B cell (primary cell): ENCODE data around the gene MEIS3.

Experiments
- CTCF ChIP-seq: fragments of 200-600 bp; IDR thresholded peaks from one replicate; pipeline ENCODE4 v1.8.0; 2022; ENCODE audit warnings: antibody characterized with exemption, mild to moderate bottlenecking
- EZH2 ChIP-seq: IDR thresholded peaks from 2 replicates; pipeline ENCODE4 v1.6.1; 2012; ENCODE audit warnings: borderline replicate concordance, low read depth, mild to moderate bottlenecking, moderate library complexity, low read length; ENCODE audit not compliant: insufficient read depth, poor library complexity, severe bottlenecking

- TF ChIP-seq CTCF, result no peak
- no peak for TF ChIP-seq EZH2
These were observed 28.4 kb upstream of the MEIS3 start for GRCh38 chr19:47447470-47448359.
